ENCODE measurements around the gene REELD1.

DNA sequence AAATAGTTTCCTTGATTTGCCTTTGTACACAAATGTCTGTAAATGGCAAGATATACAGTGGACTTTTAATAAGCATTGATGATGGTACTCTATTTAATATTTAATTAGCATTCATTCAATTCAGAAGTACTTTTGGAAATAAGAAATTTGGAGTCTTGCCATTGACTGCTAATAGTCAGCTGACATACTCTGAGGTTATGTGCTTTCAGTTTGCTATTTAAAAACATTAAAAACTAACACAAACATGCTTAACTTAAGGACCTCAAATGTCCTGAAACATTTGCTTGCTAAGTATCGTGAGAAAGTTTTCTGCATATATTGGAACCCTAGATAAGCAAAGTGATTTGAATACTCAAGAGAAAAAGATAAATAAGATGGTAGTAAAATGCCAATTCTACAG, 64.6 kb downstream of the REELD1 start:
- TF ChIP-seq, protein P1, sequence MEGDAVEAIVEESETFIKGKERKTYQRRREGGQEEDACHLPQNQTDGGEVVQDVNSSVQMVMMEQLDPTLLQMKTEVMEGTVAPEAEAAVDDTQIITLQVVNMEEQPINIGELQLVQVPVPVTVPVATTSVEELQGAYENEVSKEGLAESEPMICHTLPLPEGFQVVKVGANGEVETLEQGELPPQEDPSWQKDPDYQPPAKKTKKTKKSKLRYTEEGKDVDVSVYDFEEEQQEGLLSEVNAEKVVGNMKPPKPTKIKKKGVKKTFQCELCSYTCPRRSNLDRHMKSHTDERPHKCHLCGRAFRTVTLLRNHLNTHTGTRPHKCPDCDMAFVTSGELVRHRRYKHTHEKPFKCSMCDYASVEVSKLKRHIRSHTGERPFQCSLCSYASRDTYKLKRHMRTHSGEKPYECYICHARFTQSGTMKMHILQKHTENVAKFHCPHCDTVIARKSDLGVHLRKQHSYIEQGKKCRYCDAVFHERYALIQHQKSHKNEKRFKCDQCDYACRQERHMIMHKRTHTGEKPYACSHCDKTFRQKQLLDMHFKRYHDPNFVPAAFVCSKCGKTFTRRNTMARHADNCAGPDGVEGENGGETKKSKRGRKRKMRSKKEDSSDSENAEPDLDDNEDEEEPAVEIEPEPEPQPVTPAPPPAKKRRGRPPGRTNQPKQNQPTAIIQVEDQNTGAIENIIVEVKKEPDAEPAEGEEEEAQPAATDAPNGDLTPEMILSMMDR (IDR thresholded peaks at IDR 0.05), result no peak
- TF ChIP-seq POLR2A (IDR thresholded peaks at IDR 0.05), result no peak
